Measurements from ENCODE around the gene DDX25.

The DDX25 gene

GRCh38 chr11:125952559-125952958 is 48.3 kb downstream of the DDX25 start:
- Mint-ChIP-seq H3K4me3 (no peak overlapping the region), H3K27ac (no peak overlapping the region), H3K4me1 (ENCODE audit: low read depth in 2 of 2) (peaks cover 0 to under 1% of the 10 kb centered on the region in 2 donors), H3K9me3 (no peaks in the 10 kb centered on the region), H3K36me3 (ENCODE audit: insufficient read depth) (no peaks in the 10 kb centered on the region), H3K27me3 (peaks cover 9 to 67% of the 10 kb centered on the region in 2 donors)
- ATAC-seq (replicated peaks) (no peak), DNase-seq (no peak)

- DNase-seq (no peak), ATAC-seq (replicated peaks) (no peak)
- Mint-ChIP-seq H3K27me3 (peaks cover 9 to 63% of the 10 kb centered on the region in 2 donors), H3K4me3 (no peak overlapping the region), H3K27ac (no peak overlapping the region), H3K4me1 (ENCODE audit: low read depth in 2 of 2) (peaks cover 0 to 5% of the 10 kb centered on the region in 2 donors), H3K9me3 (no peaks in the 10 kb centered on the region), H3K36me3 (ENCODE audit: insufficient read depth) (no peaks in the 10 kb centered on the region)
These were observed 48.7 kb downstream of the DDX25 start for GRCh38 chr11:125952973-125953372.

- Mint-ChIP-seq H3K4me3 (no peak overlapping the region), H3K36me3 (ENCODE audit: insufficient read depth) (no peaks in the 10 kb centered on the region), H3K4me1 (ENCODE audit: low read depth in 2 of 2) (peaks cover 0 to 5% of the 10 kb centered on the region in 2 donors), H3K27ac (no peak overlapping the region), H3K9me3 (no peaks in the 10 kb centered on the region), H3K27me3 (peaks cover 9 to 58% of the 10 kb centered on the region in 2 donors)
- DNase-seq, result no peak
- ATAC-seq (replicated peaks), result no peak
These were observed 49.2 kb downstream of the DDX25 start for GRCh38 chr11:125953401-125953935.

GRCh38 chr11:125954123-125954944 is 50.0 kb downstream of the DDX25 start:
- no peaks in the 10 kb centered on the region for H3K36me3 Mint-ChIP-seq (ENCODE audit: insufficient read depth)
- no peak overlapping the region for H3K27ac Mint-ChIP-seq
- H3K27me3 Mint-ChIP-seq, result peaks cover 6 to 49% of the 10 kb centered on the region in 2 donors
- H3K4me3 Mint-ChIP-seq, result no peak overlapping the region
- H3K9me3 Mint-ChIP-seq, result no peaks in the 10 kb centered on the region
- peaks cover 0 to 5% of the 10 kb centered on the region in 2 donors for H3K4me1 Mint-ChIP-seq (ENCODE audit: low read depth in 2 of 2)
- ATAC-seq (replicated peaks), result no peak
- DNase-seq, result no peak

GRCh38 chr11:125954945-125955640 is 50.8 kb downstream of the DDX25 start:
- ATAC-seq (replicated peaks) (no peak), DNase-seq (no peak)
- peaks cover 5 to 42% of the 10 kb centered on the region in 2 donors for H3K27me3 Mint-ChIP-seq
- no peak overlapping the region for H3K27ac Mint-ChIP-seq
- H3K4me3 Mint-ChIP-seq, result no peak overlapping the region
- no peaks in the 10 kb centered on the region for H3K9me3 Mint-ChIP-seq
- peaks cover 0 to 5% of the 10 kb centered on the region in 2 donors for H3K4me1 Mint-ChIP-seq (ENCODE audit: low read depth in 2 of 2)
- no peaks in the 10 kb centered on the region for H3K36me3 Mint-ChIP-seq (ENCODE audit: insufficient read depth)

- no peak overlapping the region for H3K4me3 Mint-ChIP-seq
- no peaks in the 10 kb centered on the region for H3K36me3 Mint-ChIP-seq (ENCODE audit: insufficient read depth)
- ATAC-seq (replicated peaks) (no peak), DNase-seq (no peak)
- no peak overlapping the region for H3K27ac Mint-ChIP-seq
- H3K9me3 Mint-ChIP-seq, result no peaks in the 10 kb centered on the region
- peaks cover 0 to 5% of the 10 kb centered on the region in 2 donors for H3K4me1 Mint-ChIP-seq (ENCODE audit: low read depth in 2 of 2)
- peaks cover 5 to 34% of the 10 kb centered on the region in 2 donors for H3K27me3 Mint-ChIP-seq
These were observed 51.5 kb downstream of the DDX25 start for GRCh38 chr11:125955856-125956255.

GRCh38 chr11:125956391-125957134 is 52.3 kb downstream of the DDX25 start:
- no peak for ATAC-seq (replicated peaks)
- H3K4me3 Mint-ChIP-seq, result no peak overlapping the region
- no peaks in the 10 kb centered on the region for H3K36me3 Mint-ChIP-seq (ENCODE audit: insufficient read depth)
- H3K27ac Mint-ChIP-seq, result no peak overlapping the region
- DNase-seq, result no peak
- no peaks in the 10 kb centered on the region for H3K9me3 Mint-ChIP-seq
- peaks cover 5 to 27% of the 10 kb centered on the region in 2 donors for H3K27me3 Mint-ChIP-seq
- H3K4me1 Mint-ChIP-seq (ENCODE audit: low read depth in 2 of 2), result peaks cover 0 to 5% of the 10 kb centered on the region in 2 donors

GRCh38 chr11:125957618-125958332 is 53.5 kb downstream of the DDX25 start:
- Mint-ChIP-seq H3K27ac (no peak overlapping the region), H3K27me3 (peaks cover 5 to 22% of the 10 kb centered on the region in 2 donors), H3K4me3 (peak overlapping the region in 1 of 2 donors; percentile 2), H3K9me3 (peaks cover 0 to 2% of the 10 kb centered on the region in 2 donors), H3K4me1 (ENCODE audit: low read depth in 2 of 2) (peaks cover 0 to 5% of the 10 kb centered on the region in 2 donors), H3K36me3 (ENCODE audit: insufficient read depth) (no peaks in the 10 kb centered on the region)
- DNase-seq (no peak), ATAC-seq (replicated peaks) (no peak)

- no peak overlapping the region for H3K4me3 Mint-ChIP-seq
- H3K36me3 Mint-ChIP-seq (ENCODE audit: insufficient read depth), result no peaks in the 10 kb centered on the region
- H3K4me1 Mint-ChIP-seq (ENCODE audit: low read depth in 2 of 2), result peaks cover 0 to 5% of the 10 kb centered on the region in 2 donors
- H3K9me3 Mint-ChIP-seq, result peaks cover 0 to 2% of the 10 kb centered on the region in 2 donors
- H3K27ac Mint-ChIP-seq, result no peak overlapping the region
- ATAC-seq (replicated peaks), result no peak
- H3K27me3 Mint-ChIP-seq, result peaks cover 5 to 22% of the 10 kb centered on the region in 2 donors
- DNase-seq, result no peak
These were observed 54.6 kb downstream of the DDX25 start for GRCh38 chr11:125958872-125959400.

- H3K27me3 Mint-ChIP-seq, result peaks cover 2 to 16% of the 10 kb centered on the region in 2 donors
- H3K4me1 Mint-ChIP-seq (ENCODE audit: low read depth in 2 of 2), result peaks cover 0 to 5% of the 10 kb centered on the region in 2 donors
These were observed 55.2 kb downstream of the DDX25 start for GRCh38 chr11:125959511-125959910.

GRCh38 chr11:125959931-125960330 is 55.6 kb downstream of the DDX25 start:
- Mint-ChIP-seq H3K27me3 (peaks cover 0 to 12% of the 10 kb centered on the region in 2 donors), H3K9me3 (peaks cover 0 to 2% of the 10 kb centered on the region in 2 donors), H3K27ac (no peak overlapping the region), H3K4me3 (no peak overlapping the region), H3K36me3 (ENCODE audit: insufficient read depth) (no peaks in the 10 kb centered on the region), H3K4me1 (ENCODE audit: low read depth in 2 of 2) (peaks cover 0 to 5% of the 10 kb centered on the region in 2 donors)
- DNase-seq (no peak), ATAC-seq (replicated peaks) (no peak)

More at GRCh38 chr11:125959511-125959910, 55.2 kb downstream of the DDX25 start:
- Mint-ChIP-seq H3K4me3 (no peak overlapping the region), H3K36me3 (ENCODE audit: insufficient read depth) (no peaks in the 10 kb centered on the region), H3K9me3 (peaks cover 0 to 2% of the 10 kb centered on the region in 2 donors), H3K27ac (no peak overlapping the region)
- DNase-seq (no peak), ATAC-seq (replicated peaks) (no peak)

GRCh38 chr11:125960771-125961170 is 56.5 kb downstream of the DDX25 start:
- Mint-ChIP-seq H3K27me3 (peaks cover 0 to 4% of the 10 kb centered on the region in 2 donors), H3K4me3 (no peak overlapping the region), H3K9me3 (peaks cover 0 to 2% of the 10 kb centered on the region in 2 donors), H3K36me3 (ENCODE audit: insufficient read depth) (no peaks in the 10 kb centered on the region), H3K4me1 (ENCODE audit: low read depth in 2 of 2) (peaks cover 0 to 5% of the 10 kb centered on the region in 2 donors), H3K27ac (no peak overlapping the region)
- DNase-seq (no peak), ATAC-seq (replicated peaks) (no peak)
